ENCODE measurements around the gene USP20.
"Not testable (repeated sequence)": the region's sequence is repeated elsewhere in the genome, so short reads cannot be mapped to it uniquely, and the experiment has no call there.

The USP20 gene

GRCh38 chr9:129890718-129891299 lies 55.6 kb downstream of the USP20 start:
- DNase-seq (ENCODE audit: low read depth in 3 of 3): not testable (repeated sequence)

- no peak for DNase-seq (ENCODE audit: low read depth in 3 of 3)
These were observed 56.3 kb downstream of the USP20 start for GRCh38 chr9:129891569-129891968.

- no peak for DNase-seq (ENCODE audit: low read depth in 3 of 3)
These were observed 59.0 kb downstream of the USP20 start for GRCh38 chr9:129894120-129894823.

GRCh38 chr9:129895376-129896268 lies 60.4 kb downstream of the USP20 start:
- DNase-seq (ENCODE audit: low read depth in 3 of 3): no peak

GRCh38 chr9:129897263-129897662 lies 62.0 kb downstream of the USP20 start:
- DNase-seq (ENCODE audit: low read depth in 3 of 3): no peak

GRCh38 chr9:129898185-129898584 lies 62.9 kb downstream of the USP20 start:
- DNase-seq (ENCODE audit: low read depth in 3 of 3): no peak

- DNase-seq (ENCODE audit: low read depth in 3 of 3): no peak
These were observed 64.4 kb downstream of the USP20 start for GRCh38 chr9:129899620-129900019.

GRCh38 chr9:129900263-129901027 lies 65.2 kb downstream of the USP20 start:
- DNase-seq (ENCODE audit: low read depth in 3 of 3): no peak

- DNase-seq (ENCODE audit: low read depth in 3 of 3): no peak
These were observed 66.9 kb downstream of the USP20 start for GRCh38 chr9:129901993-129902739.

GRCh38 chr9:129902740-129903134 lies 67.5 kb downstream of the USP20 start:
- DNase-seq (ENCODE audit: low read depth in 3 of 3): no peak

- DNase-seq (ENCODE audit: low read depth in 3 of 3): no peak
These were observed 69.5 kb downstream of the USP20 start for GRCh38 chr9:129904734-129905133.

GRCh38 chr9:129906298-129906697 lies 71.0 kb downstream of the USP20 start:
- no peak for DNase-seq (ENCODE audit: low read depth in 3 of 3)

GRCh38 chr9:129907201-129907600 lies 71.9 kb downstream of the USP20 start:
- DNase-seq (ENCODE audit: low read depth in 3 of 3): no peak

GRCh38 chr9:129908906-129909305 lies 73.6 kb downstream of the USP20 start:
- DNase-seq (ENCODE audit: low read depth in 3 of 3): no peak

- DNase-seq (ENCODE audit: low read depth in 3 of 3): no peak
These were observed 74.6 kb downstream of the USP20 start for GRCh38 chr9:129909851-129910250.

GRCh38 chr9:129910628-129911567 lies 75.6 kb downstream of the USP20 start:
- DNase-seq (ENCODE audit: low read depth in 3 of 3): no peak

GRCh38 chr9:129914051-129914450 lies 78.8 kb downstream of the USP20 start:
- DNase-seq (ENCODE audit: low read depth in 3 of 3): no peak

- DNase-seq (ENCODE audit: low read depth in 3 of 3): no peak
These were observed 81.4 kb downstream of the USP20 start for GRCh38 chr9:129916707-129917106.

GRCh38 chr9:129918296-129918950 lies 83.2 kb downstream of the USP20 start:
- no peak for DNase-seq (ENCODE audit: low read depth in 3 of 3)

- DNase-seq (ENCODE audit: low read depth in 3 of 3): no peak
These were observed 84.0 kb downstream of the USP20 start for GRCh38 chr9:129919277-129919676.
